HG02759 (cell line): ENCODE data around the gene VPS13D.
"Not testable (repeated sequence)": the region's sequence is repeated elsewhere in the genome, so short reads cannot be mapped to it uniquely, and the experiment has no call there.

ENCODE experiments used
- ATAC-seq: cut with Tn5 transposase; IDR thresholded peaks from one replicate; pipeline ENCODE4 v1.9.1; 2021; ENCODE audit warnings: mild to moderate bottlenecking, moderate library complexity; ENCODE audit not compliant: unreplicated experiment

VPS13D gene

GRCh38 chr1:12530462-12531178 is 300.8 kb downstream of the VPS13D start:
- ATAC-seq, result no peak

DNA sequence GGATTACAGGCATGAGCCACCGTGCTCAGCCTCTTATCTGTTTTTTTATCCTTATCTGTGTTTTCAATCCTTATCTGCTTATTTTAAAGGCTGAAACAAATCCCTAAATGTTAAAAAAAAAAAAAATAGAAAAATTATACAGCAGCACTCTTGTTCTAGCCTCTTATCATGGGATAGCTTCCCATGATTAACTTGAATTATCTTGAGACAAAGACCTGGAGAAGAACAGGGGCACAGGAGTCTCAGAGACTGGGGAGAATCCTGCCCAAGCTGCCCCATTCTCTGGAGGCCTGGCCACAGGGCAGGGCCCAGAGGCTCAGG is 301.3 kb downstream of the VPS13D start:
- no peak for ATAC-seq

GRCh38 chr1:12532405-12533315 is 302.8 kb downstream of the VPS13D start:
- no peak for ATAC-seq

- no peak for ATAC-seq
Measured at GRCh38 chr1:12536023-12536639, 306.3 kb downstream of the VPS13D start.

DNA sequence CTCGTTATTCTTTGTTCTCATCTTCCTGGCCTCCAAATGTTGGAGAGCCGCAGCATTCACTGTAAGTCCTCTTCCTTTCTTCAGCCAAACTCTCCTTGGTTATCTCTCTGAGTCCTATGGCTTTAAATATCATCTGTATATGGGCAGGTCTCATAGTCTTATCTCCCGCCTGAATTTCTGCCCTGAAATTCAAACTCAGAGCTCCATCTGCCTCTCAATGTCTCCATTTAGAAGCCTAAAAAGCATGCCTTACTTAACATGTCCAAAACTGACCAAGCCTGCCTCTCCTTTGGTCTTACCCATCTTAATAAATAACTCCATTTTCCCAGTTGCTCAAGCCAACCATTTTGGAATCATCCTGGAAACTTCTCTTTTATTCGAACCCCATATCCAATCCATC is 307.5 kb downstream of the VPS13D start:
- ATAC-seq, result no peak

GRCh38 chr1:12537906-12538461 is 308.2 kb downstream of the VPS13D start:
- no peak for ATAC-seq

- ATAC-seq, result not testable (repeated sequence)
Measured at GRCh38 chr1:12538536-12538935, 308.7 kb downstream of the VPS13D start.

GRCh38 chr1:12539320-12539704 is 309.5 kb downstream of the VPS13D start:
- no peak for ATAC-seq

- no peak for ATAC-seq
Measured at GRCh38 chr1:12539705-12540579, 310.1 kb downstream of the VPS13D start.

- ATAC-seq, result no peak
Measured at GRCh38 chr1:12540580-12541273, 310.9 kb downstream of the VPS13D start.

GRCh38 chr1:12541274-12542137 is 311.7 kb downstream of the VPS13D start:
- ATAC-seq, result no peak

DNA sequence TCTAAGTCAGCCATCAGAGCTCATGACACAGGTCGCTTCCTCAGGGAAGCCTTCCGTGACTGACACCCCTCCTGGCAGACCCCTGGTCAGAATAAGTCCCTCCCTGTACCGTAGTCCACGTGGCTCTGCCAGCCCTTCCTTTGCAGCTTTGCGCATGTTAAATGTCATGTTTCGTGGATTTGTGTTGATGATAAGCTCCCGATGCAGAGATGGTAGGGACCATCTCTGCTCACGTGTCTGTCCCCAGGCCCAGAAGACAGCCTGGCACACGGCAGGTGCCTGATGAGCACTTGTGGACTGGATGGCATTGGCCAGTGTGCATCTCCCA is 312.3 kb downstream of the VPS13D start:
- no peak for ATAC-seq

- ATAC-seq, result no peak
Measured at GRCh38 chr1:12542616-12543592, 313.1 kb downstream of the VPS13D start.

DNA sequence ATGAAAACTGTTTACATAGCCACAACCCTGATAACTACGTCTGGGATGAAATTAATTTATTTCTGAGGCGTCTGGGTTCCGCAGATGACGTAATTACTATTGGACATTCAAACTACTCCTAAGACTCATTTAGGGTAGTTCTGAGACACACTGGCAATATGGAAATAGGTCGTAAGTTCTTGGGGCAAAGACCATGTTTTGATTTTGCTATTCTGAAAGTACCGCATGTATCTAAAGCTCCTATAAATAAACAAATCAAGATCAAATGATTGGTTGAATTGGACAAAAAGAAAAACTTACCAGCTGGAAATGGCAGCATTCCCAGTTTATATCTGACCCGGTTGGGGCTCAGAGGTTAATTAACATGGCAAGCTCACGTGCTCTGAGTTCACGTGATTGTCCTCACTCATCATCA is 313.9 kb downstream of the VPS13D start:
- ATAC-seq, result no peak

DNA sequence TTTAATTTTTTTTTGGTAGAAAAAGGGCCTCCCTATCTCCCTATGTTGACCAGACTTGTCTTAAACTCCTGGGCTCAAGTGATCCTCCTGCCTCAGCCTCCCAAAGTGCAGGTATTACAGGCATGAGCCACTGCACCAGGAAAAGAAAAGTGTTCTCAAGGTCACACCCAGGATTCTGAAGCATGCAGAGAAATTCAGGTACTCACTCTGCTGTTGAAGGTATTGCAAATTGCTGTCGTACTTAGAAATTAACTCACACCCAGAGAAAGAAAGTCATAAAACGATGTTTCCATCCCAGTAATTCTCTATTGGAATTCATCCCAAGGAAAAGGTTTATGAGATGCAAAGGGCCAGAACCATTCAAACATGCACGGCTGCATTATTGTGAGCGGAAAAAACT is 314.5 kb downstream of the VPS13D start:
- no peak for ATAC-seq

DNA sequence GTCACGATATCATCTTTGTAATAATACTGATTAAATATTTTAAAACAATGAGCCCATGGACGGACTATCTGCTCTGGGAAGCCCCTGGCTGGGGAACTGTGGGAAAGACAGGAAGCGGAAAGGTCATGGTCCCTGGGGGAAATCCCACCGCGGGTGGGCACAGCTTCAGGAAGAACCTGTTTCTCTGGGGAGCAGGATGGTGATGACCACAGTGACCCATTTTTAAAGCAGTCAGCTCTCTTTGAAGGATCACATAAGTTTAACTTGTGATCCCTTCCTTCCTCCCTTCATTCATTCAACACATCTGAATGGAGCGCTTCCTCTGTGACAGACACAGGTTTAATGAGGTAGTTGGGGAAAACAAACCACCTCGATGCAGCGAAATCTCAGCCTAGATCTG is 315.2 kb downstream of the VPS13D start:
- no peak for ATAC-seq

GRCh38 chr1:12546771-12547585 is 317.1 kb downstream of the VPS13D start:
- no peak for ATAC-seq
